OCI-LY7 (cell line): ENCODE measurements around the gene ABCC1.

Experiments used
- CTCF ChIP-seq: fragments of 200-600 bp; sonication (generic); conservative IDR thresholded peaks from 2 replicates; pipeline ENCODE4 v1.5.1; 2014; ENCODE audit warnings: mild to moderate bottlenecking, antibody characterized with exemption, low read length, moderate library complexity, mixed read lengths
- EZH2phosphoT487 ChIP-seq: fragments of 200-600 bp; sonication (generic); IDR thresholded peaks from 2 replicates; pipeline ENCODE4 v1.6.1; 2018; ENCODE audit warnings: low read depth, borderline replicate concordance, mild to moderate bottlenecking, mixed run types, antibody characterized with exemption, low read length, moderate library complexity, mixed read lengths

GRCh38 chr16:16147316-16147999 lies 198.0 kb downstream of the ABCC1 start:
- TF ChIP-seq CTCF (no peak), EZH2phosphoT487 (no peak)
